BJ (cell line): ENCODE data around the gene RAB8B. TPM values are rescaled to one million over a fixed set of nuclear protein-coding genes. Genes with fewer than 3 reads are reported as not detected.

Experiments
- CTCF ChIA-PET: fragments of 350-600 bp; formaldehyde crosslinking; extraction: SDS; loops from one replicate; lab custom pipeline; 2021; ENCODE audit warnings: antibody characterized with exemption, inconsistent platforms; lab: Yijun Ruan, JAX
- POLR2A ChIA-PET: fragments of 300-600 bp; sonication (Branson Sonifier 250); formaldehyde crosslinking; extraction: SDS; loops from one replicate; lab custom pipeline; 2021; ENCODE audit warnings: antibody characterized with exemption; lab: Charles Lee
- DNase-seq: peaks from one replicate; pipeline ENCODE4 v3.0.0-alpha.2; 2011; ENCODE audit warnings: low read depth
- H3K27me3 ChIP-seq: 2 replicates; pipeline ENCODE4 v1.6.0; 2011; ENCODE audit warnings: low read length; ENCODE audit not compliant: control insufficient read depth, insufficient read depth
- H3K36me3 ChIP-seq: 2 replicates; pipeline ENCODE4 v1.5.1; 2011; ENCODE audit warnings: low read length; ENCODE audit not compliant: control insufficient read depth, insufficient read depth
- H3K4me3 ChIP-seq: 2 replicates; pipeline ENCODE4 v1.5.1; 2011; ENCODE audit warnings: low read depth, mild to moderate bottlenecking, control low read depth, low read length
- CTCF ChIP-seq: IDR thresholded peaks from 2 replicates; pipeline ENCODE4 v1.5.1; 2011; ENCODE audit warnings: low read depth, mild to moderate bottlenecking, control low read depth, inconsistent platforms, low read length, moderate library complexity; ENCODE audit not compliant: insufficient read depth
- polyA plus RNA-seq: library from polyadenylated mRNA; depleted of rRNA; stranded (reverse); fragments of >200 nt; gene quantifications from 2 replicates; pipeline ENCODE4 v1.2.3, GENCODE V29; 2011

RAB8B gene
- polyA plus RNA-seq, 1 experiment = 16.4 TPM

GRCh38 chr15:63169788-63170187 is 19.6 kb upstream of the RAB8B start:
- H3K4me3 ChIP-seq = no peak overlapping the region
- TF ChIP-seq CTCF = no peak
- POLR2A ChIA-PET = no interaction called here
- DNase-seq = no peak
- no peaks in the 10 kb centered on the region for H3K27me3 ChIP-seq
- CTCF ChIA-PET = no interaction called here
- H3K36me3 ChIP-seq = no peaks in the 10 kb centered on the region

GRCh38 chr15:63172376-63172775 is 17.0 kb upstream of the RAB8B start:
- CTCF ChIA-PET = interaction anchor here (0.7 to 1.2 kb wide), 2 partner anchors 13 to 126 kb away, joined by 3 read pairs; no protein-coding TSS in a partner anchor
- DNase-seq = no peak
- Histone ChIP-seq H3K36me3 (no peaks in the 10 kb centered on the region), H3K27me3 (no peaks in the 10 kb centered on the region), H3K4me3 (no peak overlapping the region)
- no peak for TF ChIP-seq CTCF
- POLR2A ChIA-PET = no interaction called here

GRCh38 chr15:63172851-63173451 is 16.5 kb upstream of the RAB8B start:
- Histone ChIP-seq H3K36me3 (no peaks in the 10 kb centered on the region), H3K4me3 (no peak overlapping the region), H3K27me3 (no peaks in the 10 kb centered on the region)
- ChIA-PET POLR2A (no interaction called here), CTCF (interaction anchor here (0.7 to 1.2 kb wide), 2 partner anchors 12 to 126 kb away, joined by 3 read pairs; no protein-coding TSS in a partner anchor)
- DNase-seq = no peak
- TF ChIP-seq CTCF = no peak

- H3K4me3 ChIP-seq = no peak overlapping the region
- no peaks in the 10 kb centered on the region for H3K27me3 ChIP-seq
- CTCF ChIA-PET = interaction anchor here (1.3 to 1.6 kb wide), 2 partner anchors 8 to 10 kb away, joined by 3 read pairs; no protein-coding TSS in a partner anchor
- no peak for TF ChIP-seq CTCF
- DNase-seq = no peak
- POLR2A ChIA-PET = no interaction called here
- H3K36me3 ChIP-seq = no peaks in the 10 kb centered on the region
These were observed 13.1 kb upstream of the RAB8B start for GRCh38 chr15:63176302-63176701.

GRCh38 chr15:63178034-63178433 is 11.4 kb upstream of the RAB8B start:
- Histone ChIP-seq H3K27me3 (no peaks in the 10 kb centered on the region), H3K36me3 (no peaks in the 10 kb centered on the region), H3K4me3 (no peak overlapping the region)
- TF ChIP-seq CTCF = no peak
- DNase-seq = no peak
- ChIA-PET CTCF (interaction anchor here (0.7 kb wide), 1 partner anchor 101 kb away, joined by 3 read pairs; no protein-coding TSS in a partner anchor), POLR2A (no interaction called here)
